GM19043 (cell line): ENCODE results near the gene CGN.

ENCODE experiments used
- ATAC-seq: cut with Tn5 transposase; IDR thresholded peaks from one replicate; pipeline ENCODE4 v1.9.1; 2021; ENCODE audit warnings: low read depth; ENCODE audit not compliant: unreplicated experiment

Gene CGN

GRCh38 chr1:151546011-151546925, 35.1 kb downstream of the CGN start:
- no peak for ATAC-seq

GRCh38 chr1:151547119-151547899, 36.1 kb downstream of the CGN start:
- no peak for ATAC-seq

- ATAC-seq = no peak
Observed at GRCh38 chr1:151547900-151548230, 36.7 kb downstream of the CGN start.

GRCh38 chr1:151549199-151549598, 38.0 kb downstream of the CGN start:
- ATAC-seq = no peak

- ATAC-seq = no peak
Observed at GRCh38 chr1:151553659-151554058, 42.5 kb downstream of the CGN start.

- no peak for ATAC-seq
Observed at GRCh38 chr1:151556052-151556451, 44.9 kb downstream of the CGN start.

GRCh38 chr1:151562661-151563060, 51.5 kb downstream of the CGN start:
- no peak for ATAC-seq

- ATAC-seq = no peak
Observed at GRCh38 chr1:151563376-151563775, 52.2 kb downstream of the CGN start.

GRCh38 chr1:151565502-151566189, 54.5 kb downstream of the CGN start:
- no peak for ATAC-seq

- ATAC-seq = no peak
Observed at GRCh38 chr1:151568626-151569088, 57.5 kb downstream of the CGN start.

GRCh38 chr1:151570819-151571218, 59.6 kb downstream of the CGN start:
- no peak for ATAC-seq

GRCh38 chr1:151574575-151575529, 63.7 kb downstream of the CGN start:
- no peak for ATAC-seq

GRCh38 chr1:151577173-151577572, 66.0 kb downstream of the CGN start:
- ATAC-seq = no peak

- no peak for ATAC-seq
Observed at GRCh38 chr1:151578941-151579340, 67.8 kb downstream of the CGN start.

- no peak for ATAC-seq
Observed at GRCh38 chr1:151579436-151580225, 68.4 kb downstream of the CGN start.

- ATAC-seq = no peak
Observed at GRCh38 chr1:151581451-151581850, 70.3 kb downstream of the CGN start.

GRCh38 chr1:151581921-151582320, 70.7 kb downstream of the CGN start:
- no peak for ATAC-seq

- no peak for ATAC-seq
Observed at GRCh38 chr1:151583796-151584195, 72.6 kb downstream of the CGN start.

GRCh38 chr1:151584278-151584677, 73.1 kb downstream of the CGN start:
- ATAC-seq = no peak
